GM23248 (cell line): ENCODE measurements around the gene ZNF101. TPM values are rescaled to one million over a fixed set of nuclear protein-coding genes. Genes with fewer than 3 reads are reported as not detected.

Source experiments
- DNase-seq: peaks from one replicate; pipeline ENCODE4 v3.0.0-alpha.2; 2015
- H2AFZ ChIP-seq: fragments of 200-600 bp; sonication (generic); 2 replicates; pipeline ENCODE4 v1.6.1; 2016; ENCODE audit warnings: antibody characterized with exemption
- H3F3A ChIP-seq: fragments of 200-600 bp; sonication (generic); 2 replicates; pipeline ENCODE4 v1.6.1; 2016; ENCODE audit warnings: mild to moderate bottlenecking, antibody characterized with exemption, mixed run types; ENCODE audit not compliant: insufficient read depth
- H3K27ac ChIP-seq: fragments of 200-600 bp; sonication (generic); 2 replicates; pipeline ENCODE4 v1.5.1; 2016; ENCODE audit warnings: mild to moderate bottlenecking
- H3K27me3 ChIP-seq: fragments of 200-600 bp; sonication (generic); replicated peaks from 2 replicates; pipeline ENCODE4 v1.6.1; 2016; ENCODE audit warnings: mild to moderate bottlenecking; ENCODE audit not compliant: insufficient read depth
- H3K36me3 ChIP-seq: fragments of 200-600 bp; sonication (generic); 2 replicates; pipeline ENCODE4 v1.6.1; 2016; ENCODE audit warnings: low read depth, mild to moderate bottlenecking
- H3K4me1 ChIP-seq: fragments of 200-600 bp; sonication (generic); 2 replicates; pipeline ENCODE4 v1.6.1; 2016; ENCODE audit warnings: mild to moderate bottlenecking; ENCODE audit not compliant: insufficient read depth
- H3K4me2 ChIP-seq: fragments of 200-600 bp; sonication (generic); one replicate; pipeline ENCODE4 v1.6.1; 2016; ENCODE audit warnings: mild to moderate bottlenecking; ENCODE audit not compliant: unreplicated experiment
- H3K4me3 ChIP-seq: fragments of 200-600 bp; sonication (generic); 2 replicates; pipeline ENCODE4 v1.5.1; 2016; ENCODE audit warnings: mild to moderate bottlenecking
- H3K79me2 ChIP-seq: fragments of 200-600 bp; sonication (generic); 2 replicates; pipeline ENCODE4 v1.6.1; 2016; ENCODE audit warnings: mild to moderate bottlenecking; ENCODE audit not compliant: insufficient read depth
- H3K9ac ChIP-seq: fragments of 200-600 bp; sonication (generic); 2 replicates; pipeline ENCODE4 v1.6.1; 2016; ENCODE audit warnings: mild to moderate bottlenecking
- H3K9me2 ChIP-seq: fragments of 200-600 bp; sonication (generic); 2 replicates; pipeline ENCODE4 v1.6.1; 2016; ENCODE audit warnings: mixed run types, mild to moderate bottlenecking, moderate library complexity; ENCODE audit not compliant: insufficient read depth
- H3K9me3 ChIP-seq: fragments of 200-600 bp; sonication (generic); one replicate; pipeline ENCODE4 v1.6.1; 2017; ENCODE audit warnings: low read depth
- H4K20me1 ChIP-seq: fragments of 200-600 bp; sonication (generic); 2 replicates; pipeline ENCODE4 v1.6.0; 2016; ENCODE audit not compliant: insufficient read depth
- EZH2 ChIP-seq: fragments of 200-600 bp; sonication (generic); IDR thresholded peaks from 2 replicates; pipeline ENCODE4 v1.6.1; 2018; ENCODE audit warnings: antibody characterized with exemption, mild to moderate bottlenecking; ENCODE audit not compliant: insufficient read depth, poor library complexity, severe bottlenecking
- EZH2phosphoT487 ChIP-seq: fragments of 200-600 bp; sonication (generic); IDR thresholded peaks from 2 replicates; pipeline ENCODE4 v1.6.1; 2018; ENCODE audit warnings: antibody characterized with exemption, moderate library complexity, mild to moderate bottlenecking, low read depth; ENCODE audit not compliant: insufficient read depth
- WGBS, 2 experiments: methylation state at CpG; one replicate each; pipeline ENCODE4 v1.1.6; 2015 to 2017; ENCODE audit warnings: low lambda C conversion rate in 2 of 2, low coverage in 1 of 2; ENCODE audit errors: missing lambda C conversion rate in 2 of 2; 5-methylcytosine and 5-hydroxymethylcytosine counted together
- in situ Hi-C: fragments of 300-500 bp; cut with MboI; formaldehyde crosslinking; loops from 2 replicates; pipeline ENCODE4 v1.15.0; 2020
- polyA plus RNA-seq: library from polyadenylated mRNA; unstranded; fragments of >200 nt; fragmentation: Nextera tagmentation; extraction: Ambion mirVana; gene quantifications from 2 replicates; pipeline ENCODE4 v1.2.1, GENCODE V29; 2016
- total RNA-seq: library from RNA; depleted of rRNA; stranded (reverse); fragments of >200 nt; shearing (Covaris generic); gene quantifications from 2 replicates; pipeline ENCODE4 v1.2.3, GENCODE V29; 2014

The ZNF101 gene
- total and polyA plus RNA-seq, 2 experiments from 2014 or later = 3.7 TPM

DNA sequence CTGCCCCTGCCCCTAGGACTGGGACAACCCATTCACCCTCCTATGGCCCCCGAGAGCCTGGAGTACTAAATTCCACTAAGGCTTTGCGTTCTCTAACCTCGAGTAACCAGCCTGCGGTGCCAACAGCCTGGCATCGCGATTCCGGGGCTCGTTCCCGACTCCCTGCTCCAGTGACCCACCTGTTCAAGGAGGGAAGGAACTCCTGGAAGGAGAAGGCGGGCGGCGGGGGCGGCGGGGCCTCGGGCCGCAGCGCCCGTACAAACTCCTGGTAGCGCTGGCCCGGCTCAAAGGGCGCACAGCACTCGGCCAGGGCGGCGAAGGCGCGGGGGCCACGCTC is 31.5 kb upstream of the ZNF101 start:
- Histone ChIP-seq H3K27me3 (no peaks in the 10 kb centered on the region), H3K9ac (no peak overlapping the region), H3K9me3 (no peaks in the 10 kb centered on the region), H3K9me2 (no peaks in the 10 kb centered on the region), H3K27ac (no peak overlapping the region), H3K4me2 (no peak overlapping the region), H3K36me3 (peaks cover 5% of the 10 kb centered on the region; the same call in 1 of the 2 replicates), H3F3A (no peaks in the 10 kb centered on the region), H3K4me3 (no peak overlapping the region), H3K4me1 (no peaks in the 10 kb centered on the region), H4K20me1 (no peaks in the 10 kb centered on the region), H2AFZ (no peak overlapping the region), H3K79me2 (no peaks in the 10 kb centered on the region)
- WGBS, 2 experiments = 96% methylated on average over 9 to 27 of the region's 27 CpGs
- TF ChIP-seq EZH2 (no peak), EZH2phosphoT487 (no peak)
- in situ Hi-C loops = no loop called here
- DNase-seq = no peak

GRCh38 chr19:19637523-19638251 is 31.0 kb upstream of the ZNF101 start:
- no peaks in the 10 kb centered on the region for H3K9me3 ChIP-seq
- no peaks in the 10 kb centered on the region for H3K9me2 ChIP-seq
- H4K20me1 ChIP-seq = no peaks in the 10 kb centered on the region
- H2AFZ ChIP-seq = no peak overlapping the region
- in situ Hi-C loops = no loop called here
- no peaks in the 10 kb centered on the region for H3K27me3 ChIP-seq
- H3K4me1 ChIP-seq = no peaks in the 10 kb centered on the region
- peaks cover 5% of the 10 kb centered on the region; the same call in 1 of the 2 replicates for H3K36me3 ChIP-seq
- H3K4me2 ChIP-seq = no peak overlapping the region
- 88 to 95% methylated on average over 4 to 51 of the region's 53 CpGs for WGBS, 2 experiments
- TF ChIP-seq EZH2phosphoT487 (no peak), EZH2 (no peak)
- no peak for DNase-seq
- no peak overlapping the region for H3K27ac ChIP-seq
- no peaks in the 10 kb centered on the region for H3F3A ChIP-seq
- H3K79me2 ChIP-seq = no peaks in the 10 kb centered on the region
- H3K9ac ChIP-seq = no peak overlapping the region
- no peak overlapping the region for H3K4me3 ChIP-seq

GRCh38 chr19:19642506-19643157 is 26.0 kb upstream of the ZNF101 start:
- Histone ChIP-seq H3K9ac (peak overlapping the region; percentile 85), H3K79me2 (no peaks in the 10 kb centered on the region), H3K9me3 (no peaks in the 10 kb centered on the region), H3K4me2 (peak overlapping the region; percentile 100), H2AFZ (peak overlapping the region; percentile 89), H3F3A (peaks cover 8% of the 10 kb centered on the region), H3K4me3 (peak overlapping the region; percentile 94), H3K36me3 (no peaks in the 10 kb centered on the region; the same call in 1 of the 2 replicates), H3K4me1 (no peaks in the 10 kb centered on the region), H3K27me3 (no peaks in the 10 kb centered on the region), H3K27ac (no peak overlapping the region), H4K20me1 (no peaks in the 10 kb centered on the region), H3K9me2 (no peaks in the 10 kb centered on the region)
- DNase-seq = peak; percentile 45
- in situ Hi-C loops = loop anchor here (5.0 kb wide), 1 partner anchor 105 kb away; the partner anchor contains the start of gene CILP2
- WGBS, 2 experiments = 22 to 23% methylated on average over 15 to 16 of the region's 16 CpGs
- TF ChIP-seq EZH2phosphoT487 = no peak
- TF ChIP-seq EZH2 = no peak

DNA sequence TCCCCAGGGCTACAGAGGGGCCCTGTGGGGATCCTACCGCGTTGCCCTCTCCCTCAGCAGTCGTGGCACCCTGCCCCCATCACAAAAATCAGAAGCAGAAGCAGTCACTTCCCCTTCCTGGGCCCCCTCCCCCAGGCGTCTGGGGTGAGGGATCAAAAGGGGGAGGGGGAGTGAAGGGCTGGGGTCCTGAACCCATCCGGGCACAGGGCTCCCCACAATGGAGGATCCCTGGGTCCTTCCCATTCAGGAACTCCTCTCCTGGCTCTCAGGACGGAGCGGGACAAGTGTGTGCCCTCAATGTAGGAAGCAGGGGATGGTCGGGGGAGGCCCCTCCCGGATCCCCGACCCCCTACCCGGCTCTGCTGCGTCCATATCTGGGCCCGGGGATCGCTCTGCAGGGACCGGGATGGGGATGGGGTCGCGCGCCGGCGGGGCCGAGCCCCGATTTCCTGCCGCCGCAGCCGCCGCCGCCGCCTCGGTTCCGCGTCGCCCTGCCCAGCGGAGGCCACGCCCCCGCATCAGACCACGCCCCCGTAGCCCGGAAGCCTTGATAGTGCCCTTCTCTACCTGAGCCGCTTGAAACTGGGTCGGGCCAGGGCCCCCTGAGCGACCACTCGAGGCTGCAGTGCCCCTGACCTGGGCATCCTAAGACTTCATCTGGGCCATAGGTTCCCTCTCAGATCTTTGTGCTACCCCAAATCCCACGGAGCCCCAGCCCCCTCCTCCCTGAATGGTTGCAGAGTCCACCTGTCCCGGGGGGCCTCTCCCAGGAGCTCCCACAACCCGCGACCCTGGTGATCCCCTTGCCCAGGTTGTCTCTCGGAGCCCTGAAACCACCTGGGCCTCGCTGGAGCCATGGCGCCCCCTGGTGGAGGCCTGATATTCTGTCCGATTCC is 25.2 kb upstream of the ZNF101 start, which contains the start of gene GMIP:
TSS of gene GMIP (minus strand) at position 500 of the 896 bp plus-strand sequence. CDS start at position 372, 128 bp downstream.
- peaks cover 8% of the 10 kb centered on the region for H3F3A ChIP-seq
- peak within 1 kb of the TSS; percentile 100 for H3K4me2 ChIP-seq
- peak within 1 kb of the TSS; percentile 89 for H2AFZ ChIP-seq
- 0 to 4% methylated on average over 27 to 50 of the region's 50 CpGs for WGBS, 2 experiments
- no peaks in the 10 kb centered on the region for H3K9me3 ChIP-seq
- no peaks in the 10 kb centered on the region for H4K20me1 ChIP-seq
- H3K9ac ChIP-seq = peak within 1 kb of the TSS; percentile 85
- in situ Hi-C loops = loop anchor here (5.0 kb wide), 1 partner anchor 106 kb away; the partner anchor contains the start of gene CILP2
- no peaks in the 10 kb centered on the region for H3K9me2 ChIP-seq
- peak within 1 kb of the TSS; percentile 94 for H3K4me3 ChIP-seq
- no peak within 1 kb of the TSS for H3K27ac ChIP-seq
- no peak for TF ChIP-seq EZH2phosphoT487
- no peak for TF ChIP-seq EZH2
- DNase-seq = peak; percentile 71
- H3K36me3 ChIP-seq = no peaks in the 10 kb centered on the region; the same call in 1 of the 2 replicates
- H3K4me1 ChIP-seq = no peaks in the 10 kb centered on the region
- no peaks in the 10 kb centered on the region for H3K27me3 ChIP-seq
- H3K79me2 ChIP-seq = no peaks in the 10 kb centered on the region
